Hepatocyte (in vitro differentiated cells): ENCODE data around the gene STAC. TPM values are rescaled to one million over a fixed set of nuclear protein-coding genes. Genes with fewer than 3 reads are reported as not detected.
"Not testable (repeated sequence)": the region's sequence is repeated elsewhere in the genome, so short reads cannot be mapped to it uniquely, and the experiment has no call there.

Experiments used
- DNase-seq: peaks from one replicate; pipeline ENCODE4 v3.0.0-alpha.2; 2016; ENCODE audit warnings: low spot score
- H2AFZ ChIP-seq: fragments of 200-600 bp; sonication (generic); 2 replicates; pipeline ENCODE4 v1.6.0; 2016; ENCODE audit warnings: antibody characterized with exemption, mild to moderate bottlenecking
- H3K27ac ChIP-seq: fragments of 200-600 bp; sonication (generic); 2 replicates; pipeline ENCODE4 v1.5.1; 2016; ENCODE audit warnings: mild to moderate bottlenecking
- H3K27me3 ChIP-seq: fragments of 200-600 bp; sonication (generic); 2 replicates; pipeline ENCODE4 v1.6.1; 2016
- H3K36me3 ChIP-seq: fragments of 200-600 bp; sonication (generic); replicated peaks from 2 replicates; pipeline ENCODE4 v1.5.1; 2016; ENCODE audit warnings: low read depth; ENCODE audit not compliant: insufficient read depth
- H3K4me1 ChIP-seq: fragments of 200-600 bp; sonication (generic); 2 replicates; pipeline ENCODE4 v1.5.1; 2016; ENCODE audit warnings: mild to moderate bottlenecking, moderate library complexity; ENCODE audit not compliant: insufficient read depth
- H3K4me2 ChIP-seq: fragments of 200-600 bp; sonication (generic); 2 replicates; pipeline ENCODE4 v1.6.0; 2016
- H3K4me3 ChIP-seq: fragments of 200-600 bp; sonication (generic); 2 replicates; pipeline ENCODE4 v1.5.1; 2016; ENCODE audit warnings: mild to moderate bottlenecking
- H3K79me2 ChIP-seq: fragments of 200-600 bp; sonication (generic); 2 replicates; pipeline ENCODE4 v1.6.0; 2017; ENCODE audit warnings: mild to moderate bottlenecking
- H3K9me2 ChIP-seq: fragments of 200-600 bp; sonication (generic); replicated peaks from 2 replicates; pipeline ENCODE4 v1.6.0; 2017; ENCODE audit warnings: mild to moderate bottlenecking; ENCODE audit not compliant: insufficient read depth
- H3K9me3 ChIP-seq: fragments of 200-600 bp; sonication (generic); 2 replicates; pipeline ENCODE4 v1.5.1; 2016; ENCODE audit warnings: low read depth, mild to moderate bottlenecking
- H4K20me1 ChIP-seq: fragments of 200-600 bp; sonication (generic); 2 replicates; pipeline ENCODE4 v1.6.0; 2016; ENCODE audit warnings: mild to moderate bottlenecking; ENCODE audit not compliant: insufficient read depth, poor library complexity, severe bottlenecking
- EZH2 ChIP-seq: fragments of 200-600 bp; sonication (generic); IDR thresholded peaks from 2 replicates; pipeline ENCODE4 v1.6.1; 2016; ENCODE audit warnings: antibody characterized with exemption, mild to moderate bottlenecking, borderline replicate concordance
- EZH2phosphoT487 ChIP-seq: fragments of 200-600 bp; sonication (generic); IDR thresholded peaks from one replicate; pipeline ENCODE4 v1.6.1; 2018; ENCODE audit warnings: antibody characterized with exemption, mild to moderate bottlenecking, low read depth, moderate library complexity; ENCODE audit not compliant: unreplicated experiment, severe bottlenecking
- WGBS: methylation state at CpG from one replicate; pipeline ENCODE4 v1.1.6; 2016; ENCODE audit warnings: low lambda C conversion rate; ENCODE audit errors: missing lambda C conversion rate; 5-methylcytosine and 5-hydroxymethylcytosine counted together
- polyA plus RNA-seq: library from polyadenylated mRNA; unstranded; fragments of >200 nt; fragmentation: Nextera tagmentation; extraction: Ambion mirVana; gene quantifications from 2 replicates; pipeline ENCODE4 v1.2.1, GENCODE V29; 2016
- total RNA-seq: library from RNA; depleted of rRNA; stranded (reverse); fragments of >200 nt; gene quantifications from 2 replicates; pipeline ENCODE4 v1.2.3, GENCODE V29; 2014
- TF ChIP-seq, protein P1 (sequence below): fragments of 200-600 bp; sonication (generic); IDR thresholded peaks from 2 replicates; pipeline ENCODE4 v1.5.1; 2016; ENCODE audit warnings: antibody characterized with exemption, mild to moderate bottlenecking; ENCODE audit not compliant: poor library complexity

Gene STAC
- total and polyA plus RNA-seq, 2 experiments from 2014 or later, result 0.13 to 0.53 TPM

DNA sequence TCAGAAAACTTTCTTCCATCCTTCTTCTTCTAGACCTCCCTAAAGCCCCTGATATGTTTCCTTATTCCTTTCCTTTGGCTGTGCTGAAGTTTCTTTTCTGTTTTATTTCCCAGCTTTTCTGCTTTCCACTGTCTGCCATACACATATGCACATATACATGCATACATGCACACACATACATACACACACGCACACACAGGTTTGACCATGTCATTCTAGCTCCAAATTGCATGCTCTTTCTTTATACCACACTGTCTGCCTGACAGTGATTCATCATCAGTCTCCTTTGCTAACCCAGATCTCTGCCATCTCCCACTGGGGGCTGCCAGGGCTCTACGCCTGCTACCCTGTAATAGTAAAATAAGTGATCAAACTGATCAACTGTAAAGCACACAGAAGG lies 181.3 kb downstream of the STAC start:
- H3K27ac ChIP-seq, result no peak overlapping the region
- no peak overlapping the region for H3K4me3 ChIP-seq
- no peaks in the 10 kb centered on the region for H3K36me3 ChIP-seq
- no peaks in the 10 kb centered on the region for H3K27me3 ChIP-seq
- no peaks in the 10 kb centered on the region for H3K9me3 ChIP-seq
- 86% methylated on average over 2 of the region's 2 CpGs for WGBS
- H2AFZ ChIP-seq, result no peak overlapping the region
- no peaks in the 10 kb centered on the region for H3K9me2 ChIP-seq
- H3K4me2 ChIP-seq, result no peak overlapping the region
- no peak for DNase-seq
- TF ChIP-seq, protein P1, sequence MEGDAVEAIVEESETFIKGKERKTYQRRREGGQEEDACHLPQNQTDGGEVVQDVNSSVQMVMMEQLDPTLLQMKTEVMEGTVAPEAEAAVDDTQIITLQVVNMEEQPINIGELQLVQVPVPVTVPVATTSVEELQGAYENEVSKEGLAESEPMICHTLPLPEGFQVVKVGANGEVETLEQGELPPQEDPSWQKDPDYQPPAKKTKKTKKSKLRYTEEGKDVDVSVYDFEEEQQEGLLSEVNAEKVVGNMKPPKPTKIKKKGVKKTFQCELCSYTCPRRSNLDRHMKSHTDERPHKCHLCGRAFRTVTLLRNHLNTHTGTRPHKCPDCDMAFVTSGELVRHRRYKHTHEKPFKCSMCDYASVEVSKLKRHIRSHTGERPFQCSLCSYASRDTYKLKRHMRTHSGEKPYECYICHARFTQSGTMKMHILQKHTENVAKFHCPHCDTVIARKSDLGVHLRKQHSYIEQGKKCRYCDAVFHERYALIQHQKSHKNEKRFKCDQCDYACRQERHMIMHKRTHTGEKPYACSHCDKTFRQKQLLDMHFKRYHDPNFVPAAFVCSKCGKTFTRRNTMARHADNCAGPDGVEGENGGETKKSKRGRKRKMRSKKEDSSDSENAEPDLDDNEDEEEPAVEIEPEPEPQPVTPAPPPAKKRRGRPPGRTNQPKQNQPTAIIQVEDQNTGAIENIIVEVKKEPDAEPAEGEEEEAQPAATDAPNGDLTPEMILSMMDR, result no peak
- TF ChIP-seq EZH2 (no peak), EZH2phosphoT487 (no peak)
- no peaks in the 10 kb centered on the region for H3K79me2 ChIP-seq
- H4K20me1 ChIP-seq, result no peaks in the 10 kb centered on the region
- H3K4me1 ChIP-seq, result peaks cover 11% of the 10 kb centered on the region

DNA sequence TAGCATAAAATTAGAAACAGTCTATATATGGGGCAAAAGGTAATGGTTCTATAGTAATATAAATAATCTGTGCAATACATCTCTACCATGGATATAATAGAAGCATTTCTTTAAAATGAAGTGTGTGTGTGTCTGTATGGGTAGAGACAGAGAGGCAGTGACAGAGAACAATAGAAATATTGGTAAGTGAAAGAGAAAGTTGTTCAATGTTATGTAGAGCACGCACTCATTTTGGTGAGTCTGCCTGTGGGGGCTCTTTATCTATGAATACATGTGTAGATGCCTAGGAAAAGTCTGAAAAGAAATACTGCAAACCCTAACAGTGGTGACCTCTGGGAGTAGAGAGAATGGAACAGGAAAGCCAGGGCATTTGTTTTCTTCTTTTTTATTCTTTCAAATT lies 182.6 kb downstream of the STAC start:
- Histone ChIP-seq H3K4me2 (no peak overlapping the region), H3K27me3 (no peaks in the 10 kb centered on the region), H3K9me2 (no peaks in the 10 kb centered on the region), H3K4me1 (peaks cover 8% of the 10 kb centered on the region), H3K27ac (no peak overlapping the region), H2AFZ (no peak overlapping the region), H3K9me3 (no peaks in the 10 kb centered on the region), H3K36me3 (no peaks in the 10 kb centered on the region), H3K4me3 (no peak overlapping the region), H3K79me2 (no peaks in the 10 kb centered on the region), H4K20me1 (no peaks in the 10 kb centered on the region)
- TF ChIP-seq EZH2phosphoT487 (no peak), EZH2 (no peak)
- TF ChIP-seq, protein P1, result no peak
- no peak for DNase-seq
- WGBS, result 94% methylated on average over 1 of the region's 1 CpG

DNA sequence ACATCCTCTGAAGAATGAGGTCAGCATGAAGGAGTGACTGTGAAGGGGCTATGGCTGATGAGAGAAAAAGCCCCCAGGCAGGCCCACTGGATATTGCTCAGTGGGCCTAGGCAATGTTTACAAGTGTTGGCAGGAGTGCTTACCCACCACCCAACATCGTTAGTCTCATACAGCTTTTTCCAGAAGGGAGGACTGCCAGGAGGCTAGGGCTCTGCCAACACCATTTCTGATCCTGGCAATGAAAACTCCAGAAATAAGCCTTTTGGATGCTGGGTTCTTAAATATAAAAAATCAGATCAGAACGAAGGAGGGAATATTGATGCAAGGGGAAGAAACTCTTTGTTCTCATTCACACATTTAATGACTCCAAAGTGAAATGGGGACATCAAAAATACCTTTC lies 194.9 kb downstream of the STAC start:
- H3K9me3 ChIP-seq, result no peaks in the 10 kb centered on the region
- H2AFZ ChIP-seq, result no peak overlapping the region
- no peaks in the 10 kb centered on the region for H3K4me1 ChIP-seq
- H3K79me2 ChIP-seq, result no peaks in the 10 kb centered on the region
- no peaks in the 10 kb centered on the region for H3K27me3 ChIP-seq
- no peaks in the 10 kb centered on the region for H4K20me1 ChIP-seq
- no peak for DNase-seq
- H3K9me2 ChIP-seq, result no peaks in the 10 kb centered on the region
- no peak overlapping the region for H3K27ac ChIP-seq
- H3K36me3 ChIP-seq, result no peaks in the 10 kb centered on the region
- WGBS, result 78% methylated on average over 2 of the region's 2 CpGs
- H3K4me3 ChIP-seq, result no peak overlapping the region
- TF ChIP-seq EZH2phosphoT487, result no peak
- TF ChIP-seq EZH2, result no peak
- TF ChIP-seq, protein P1, result no peak
- no peak overlapping the region for H3K4me2 ChIP-seq

DNA sequence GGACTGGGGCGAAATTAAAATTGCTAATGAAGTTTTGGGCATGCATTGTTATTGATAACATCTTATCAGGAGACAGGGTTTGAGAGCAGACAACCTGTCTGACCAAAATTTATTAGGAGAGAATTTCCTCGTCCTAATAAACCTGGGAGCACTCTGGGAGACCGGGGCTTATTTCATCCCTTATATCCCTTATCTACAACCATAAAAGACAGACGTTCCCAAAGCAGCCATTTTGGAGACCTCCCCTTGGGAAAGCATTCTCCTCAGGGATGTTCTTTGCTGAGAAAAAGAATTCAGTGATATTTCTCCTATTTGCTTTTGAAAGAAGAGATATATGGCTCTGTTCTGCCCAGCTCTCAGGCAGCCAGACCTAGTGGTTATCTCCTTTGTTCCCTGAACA lies 198.1 kb downstream of the STAC start:
- H3K9me3 ChIP-seq, H3K4me2 ChIP-seq, H3K9me2 ChIP-seq, H3K4me1 ChIP-seq, H3K4me3 ChIP-seq, DNase-seq, H3K36me3 ChIP-seq, H3K79me2 ChIP-seq, H4K20me1 ChIP-seq, H2AFZ ChIP-seq, H3K27me3 ChIP-seq, H3K27ac ChIP-seq: not testable (repeated sequence)
- 65% methylated on average over 4 of the region's 4 CpGs for WGBS
